DND-41 (cell line): ENCODE measurements around the gene RHOA.
"Not testable (repeated sequence)": the region's sequence is repeated elsewhere in the genome, so short reads cannot be mapped to it uniquely, and the experiment has no call there.

Experiments used
- ATAC-seq: fragments of 200-7000 bp; cut with Tn5 transposase; 3 replicates; pipeline ENCODE4 v1.9.1; 2021; ENCODE audit warnings: low read depth; ENCODE audit not compliant: insufficient read depth
- DNase-seq: peaks from one replicate; pipeline ENCODE4 v3.0.0-alpha.2; 2020
- H2AFZ ChIP-seq: 2 replicates; pipeline ENCODE4 v1.6.0; 2012; ENCODE audit warnings: low read depth, low read length
- H3K27ac ChIP-seq: 2 replicates; pipeline ENCODE4 v1.5.1; 2012; ENCODE audit warnings: low read length, inconsistent platforms
- H3K27me3 ChIP-seq: fragments of 200-600 bp; sonication (generic); 2 replicates; pipeline ENCODE4 v1.6.0; 2012; ENCODE audit warnings: low read length, mild to moderate bottlenecking, inconsistent platforms; ENCODE audit not compliant: insufficient read depth, poor library complexity
- H3K36me3 ChIP-seq: 2 replicates; pipeline ENCODE4 v1.5.1; 2012; ENCODE audit warnings: low read length, inconsistent platforms; ENCODE audit not compliant: insufficient read depth
- H3K4me1 ChIP-seq: 2 replicates; pipeline ENCODE4 v1.5.1; 2012; ENCODE audit warnings: mild to moderate bottlenecking, low read length; ENCODE audit not compliant: insufficient read depth
- H3K4me2 ChIP-seq: 2 replicates; pipeline ENCODE4 v1.6.0; 2012; ENCODE audit warnings: mild to moderate bottlenecking, moderate library complexity, low read length, inconsistent platforms; ENCODE audit not compliant: insufficient read depth
- H3K4me3 ChIP-seq, 2 experiments: fragments of 200-600 bp in 1 of 2; shearing (Covaris generic) in 1 of 2; 2 replicates each; pipeline ENCODE4 v1.5.1; 2012 to 2016; ENCODE audit warnings: inconsistent platforms in 2 of 2, low read length in 2 of 2, mild to moderate bottlenecking in 2 of 2, low read depth in 1 of 2, moderate library complexity in 1 of 2
- H3K79me2 ChIP-seq: 2 replicates; pipeline ENCODE4 v1.6.0; 2012; ENCODE audit warnings: low read length, inconsistent platforms; ENCODE audit not compliant: insufficient read depth
- H3K9ac ChIP-seq: 2 replicates; pipeline ENCODE4 v1.6.0; 2012; ENCODE audit warnings: low read depth, mild to moderate bottlenecking, inconsistent platforms, low read length, moderate library complexity
- H3K9me3 ChIP-seq: 2 replicates; pipeline ENCODE4 v1.5.1; 2012; ENCODE audit warnings: low read length, moderate library complexity, mild to moderate bottlenecking, inconsistent platforms; ENCODE audit not compliant: insufficient read depth, severe bottlenecking
- H4K20me1 ChIP-seq: 2 replicates; pipeline ENCODE4 v1.6.0; 2012; ENCODE audit warnings: low read length; ENCODE audit not compliant: insufficient read depth
- CTCF ChIP-seq: IDR thresholded peaks from 2 replicates; pipeline ENCODE4 v1.5.1; 2012; ENCODE audit warnings: borderline replicate concordance, low read length, moderate library complexity, mild to moderate bottlenecking; ENCODE audit not compliant: poor library complexity, severe bottlenecking; ENCODE audit errors: extremely low read depth
- EZH2 ChIP-seq: IDR thresholded peaks from 3 replicates; pipeline ENCODE4 v1.6.1; 2012; ENCODE audit warnings: borderline replicate concordance, low read depth, mild to moderate bottlenecking, moderate library complexity, low read length, inconsistent platforms; ENCODE audit not compliant: severe bottlenecking

Gene RHOA

GRCh38 chr3:49406571-49407565 lies 4.9 kb downstream of the RHOA start:
- H3K4me2 ChIP-seq: peak overlapping the region; percentile 5; the same call in 1 of the 2 replicates
- no peak overlapping the region for H3K27ac ChIP-seq
- H4K20me1 ChIP-seq: peaks cover 86% of the 10 kb centered on the region
- no peak overlapping the region for H3K9ac ChIP-seq
- H2AFZ ChIP-seq: no peak overlapping the region
- H3K27me3 ChIP-seq: no peaks in the 10 kb centered on the region
- ATAC-seq: no peak
- peaks cover 35% of the 10 kb centered on the region for H3K4me1 ChIP-seq
- DNase-seq: no peak
- H3K36me3 ChIP-seq: peaks cover 33% of the 10 kb centered on the region
- peaks cover 99% of the 10 kb centered on the region for H3K79me2 ChIP-seq
- no peaks in the 10 kb centered on the region for H3K9me3 ChIP-seq
- TF ChIP-seq EZH2 (no peak), CTCF (no peak)
- no peak overlapping the region for H3K4me3 ChIP-seq

- H3K79me2 ChIP-seq: peaks cover 99% of the 10 kb centered on the region
- not testable (repeated sequence) for H3K27ac ChIP-seq, H2AFZ ChIP-seq, H3K4me3 ChIP-seq, H3K4me2 ChIP-seq, H3K9ac ChIP-seq, H3K9me3 ChIP-seq, ATAC-seq, H3K27me3 ChIP-seq, DNase-seq
- H3K4me1 ChIP-seq: peaks cover 32% of the 10 kb centered on the region
- peaks cover 88% of the 10 kb centered on the region for H4K20me1 ChIP-seq
- H3K36me3 ChIP-seq: peaks cover 41% of the 10 kb centered on the region
Measured at GRCh38 chr3:49405570-49405969, 6.2 kb downstream of the RHOA start.

GRCh38 chr3:49403891-49404290 lies 7.9 kb downstream of the RHOA start:
- H3K36me3 ChIP-seq: peaks cover 47% of the 10 kb centered on the region
- H3K4me2 ChIP-seq: no peak overlapping the region
- peaks cover 98% of the 10 kb centered on the region for H3K79me2 ChIP-seq
- no peak overlapping the region for H3K9ac ChIP-seq
- DNase-seq: no peak
- H3K9me3 ChIP-seq: no peaks in the 10 kb centered on the region
- H4K20me1 ChIP-seq: peaks cover 86% of the 10 kb centered on the region
- no peak overlapping the region for H2AFZ ChIP-seq
- H3K27ac ChIP-seq: no peak overlapping the region
- ATAC-seq: no peak
- TF ChIP-seq CTCF (no peak), EZH2 (no peak)
- peaks cover 15% of the 10 kb centered on the region for H3K4me1 ChIP-seq
- H3K27me3 ChIP-seq: no peaks in the 10 kb centered on the region
- no peak overlapping the region for H3K4me3 ChIP-seq

GRCh38 chr3:49401766-49402165 lies 10.0 kb downstream of the RHOA start:
- Histone ChIP-seq H3K79me2 (peaks cover 98% of the 10 kb centered on the region), H3K4me3 (no peak overlapping the region), H3K4me1 (0 out of 2 replicates have a peak, but pooled peaks cover under 1% of the 10 kb centered on the region), H3K27me3 (no peaks in the 10 kb centered on the region), H3K9ac (no peak overlapping the region), H2AFZ (no peak overlapping the region), H4K20me1 (peaks cover 87% of the 10 kb centered on the region), H3K27ac (peak overlapping the region; percentile 21; the same call in 1 of the 2 replicates), H3K9me3 (no peaks in the 10 kb centered on the region), H3K4me2 (no peak overlapping the region), H3K36me3 (peaks cover 57% of the 10 kb centered on the region)
- DNase-seq (no peak), ATAC-seq (no peak)
- TF ChIP-seq EZH2: no peak
- no peak for TF ChIP-seq CTCF
